ENCODE data around the gene SLC5A4.
A peak's percentile ranks its signal among the peaks of the same experiment; 100 is the strongest.
"Not testable (repeated sequence)": the region's sequence is repeated elsewhere in the genome, so short reads cannot be mapped to it uniquely, and the experiment has no call there.

SLC5A4 gene

DNA sequence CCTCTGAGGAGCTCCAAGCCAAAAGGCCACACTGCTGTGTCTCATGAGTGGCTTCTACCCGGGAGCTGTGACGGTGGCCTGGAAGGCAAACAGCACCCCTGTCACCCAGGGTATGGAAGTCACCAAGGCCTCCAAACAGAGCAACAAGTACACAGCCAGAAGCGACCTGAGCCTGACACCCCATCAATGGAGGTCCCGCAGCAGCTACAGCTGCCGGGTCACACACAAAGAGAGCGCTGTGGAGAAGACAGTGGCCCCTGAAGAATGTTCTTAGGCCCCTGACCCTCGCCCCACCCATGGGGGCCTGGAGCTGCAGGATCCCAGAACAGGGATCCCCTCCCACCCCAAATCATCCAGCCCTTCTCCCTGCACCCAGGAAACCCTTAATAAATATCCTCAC, 55.2 kb downstream of the SLC5A4 start:
- no peak for DNase-seq

DNA sequence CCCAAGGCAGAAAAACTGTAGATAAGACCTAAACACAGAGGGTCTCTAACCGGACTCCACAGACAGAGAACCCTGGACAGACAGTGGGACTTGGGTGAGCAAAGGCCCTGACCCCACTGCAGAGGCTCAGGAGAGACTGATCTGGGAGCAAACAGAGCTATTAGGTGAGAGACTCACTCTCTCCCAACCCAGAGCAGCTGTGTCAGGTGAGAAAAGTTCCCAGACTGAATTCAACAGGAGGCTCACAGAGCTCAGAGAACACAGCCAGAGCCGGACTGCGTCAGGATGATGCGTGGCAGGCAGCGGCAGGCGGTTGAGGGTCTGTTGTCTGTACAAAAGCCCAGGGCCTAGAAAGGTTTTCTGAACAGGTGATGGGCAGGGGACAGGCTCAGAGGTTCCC, 55.8 kb downstream of the SLC5A4 start:
- no peak for DNase-seq

DNA sequence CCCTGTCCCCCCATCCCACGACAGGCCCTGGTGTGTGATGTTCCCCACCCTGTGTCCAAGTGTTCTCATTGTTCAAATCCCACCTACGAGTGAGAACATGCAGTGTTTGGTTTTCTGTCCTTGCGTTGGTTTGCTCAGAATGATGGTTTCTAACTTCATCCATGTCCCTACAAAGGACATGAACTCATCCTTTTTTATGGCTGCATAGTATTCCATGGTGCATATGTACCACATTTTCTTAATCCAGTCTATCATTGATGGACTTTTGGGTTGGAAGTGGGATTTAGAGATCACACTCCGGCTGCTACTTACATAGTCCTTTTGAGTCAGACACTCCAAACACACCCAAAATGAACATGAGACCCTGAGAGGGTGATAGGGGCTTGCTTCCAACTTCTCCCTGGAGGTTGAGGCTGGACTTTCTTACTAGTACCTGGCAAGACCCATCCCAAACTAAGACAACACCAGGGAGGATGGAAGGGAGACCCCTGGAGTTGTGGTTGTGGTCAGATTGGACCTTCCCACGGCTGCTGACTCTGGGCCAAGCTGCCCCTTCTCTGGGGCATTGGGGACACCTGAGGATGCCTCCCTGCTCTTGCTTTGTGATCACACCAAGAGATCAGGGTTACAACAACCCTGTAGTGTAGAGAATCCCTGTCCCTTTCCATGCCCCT, 57.5 kb downstream of the SLC5A4 start:
- not testable (repeated sequence) for DNase-seq

GRCh38 chr22:32195900-32196299, 59.2 kb downstream of the SLC5A4 start:
- DNase-seq = not testable (repeated sequence)

- not testable (repeated sequence) for DNase-seq
Observed at GRCh38 chr22:32193346-32193745, 61.8 kb downstream of the SLC5A4 start.

DNA sequence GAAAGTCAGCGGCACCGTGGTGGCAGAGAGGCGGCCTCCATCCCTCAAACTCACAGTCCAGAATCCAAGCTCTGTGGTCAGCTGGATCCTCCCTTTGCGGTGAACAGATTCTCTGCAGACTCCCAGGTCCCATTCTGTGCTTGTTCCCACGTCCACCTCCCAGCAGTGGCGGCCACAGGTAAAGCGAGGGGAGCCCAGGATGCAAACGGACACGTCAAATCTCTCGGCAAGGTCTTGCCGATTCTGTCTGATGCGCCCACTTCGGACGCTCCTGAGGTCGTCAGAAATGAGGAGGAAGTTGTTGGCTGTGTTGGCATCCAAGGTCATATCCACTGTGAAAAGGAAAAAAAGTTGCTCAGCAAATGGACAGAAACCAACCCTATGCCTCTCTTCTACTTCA, 64.1 kb downstream of the SLC5A4 start:
- DNase-seq = not testable (repeated sequence)

DNA sequence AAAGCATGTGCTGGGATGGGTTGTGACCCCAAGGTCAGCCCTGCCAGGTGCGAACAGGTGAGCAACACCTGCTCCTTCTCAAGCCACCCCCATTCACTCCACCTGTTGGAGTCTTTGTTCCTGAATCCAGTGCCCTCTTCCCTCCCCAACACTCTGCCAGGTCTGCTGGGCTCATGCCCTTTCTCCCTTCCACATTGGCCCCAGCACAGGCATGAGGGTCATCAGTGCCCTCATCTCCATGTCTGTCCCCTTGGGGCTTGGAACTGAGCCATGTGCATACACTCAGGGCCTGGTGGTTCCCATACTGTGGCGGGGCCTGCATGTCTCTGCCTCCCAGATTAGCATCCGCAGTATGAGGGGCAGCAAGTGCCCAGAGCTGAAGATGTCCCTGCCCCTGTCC, 69.3 kb downstream of the SLC5A4 start:
- no peak for DNase-seq

DNA sequence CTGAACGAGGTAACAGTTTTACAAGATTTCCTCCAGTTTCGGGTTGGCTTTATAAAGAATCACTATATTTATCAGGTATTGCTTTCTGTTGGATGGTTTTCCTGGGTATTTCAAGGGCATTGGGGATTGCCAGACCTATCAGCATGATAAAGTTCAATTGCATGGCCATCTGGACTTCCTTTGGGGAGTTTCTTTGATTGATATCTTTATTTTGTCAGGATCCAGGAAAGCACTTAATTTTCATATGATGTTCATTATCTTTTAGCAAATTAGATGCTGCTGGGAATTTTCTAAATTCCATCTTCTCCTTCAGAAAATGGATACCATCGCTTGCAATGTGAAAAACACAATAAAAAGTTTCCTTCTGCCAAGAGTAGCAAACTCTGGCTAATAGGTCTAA, 71.5 kb downstream of the SLC5A4 start:
- DNase-seq = no peak

- no peak for DNase-seq
Observed at GRCh38 chr22:32181043-32181442, 74.1 kb downstream of the SLC5A4 start.

DNA sequence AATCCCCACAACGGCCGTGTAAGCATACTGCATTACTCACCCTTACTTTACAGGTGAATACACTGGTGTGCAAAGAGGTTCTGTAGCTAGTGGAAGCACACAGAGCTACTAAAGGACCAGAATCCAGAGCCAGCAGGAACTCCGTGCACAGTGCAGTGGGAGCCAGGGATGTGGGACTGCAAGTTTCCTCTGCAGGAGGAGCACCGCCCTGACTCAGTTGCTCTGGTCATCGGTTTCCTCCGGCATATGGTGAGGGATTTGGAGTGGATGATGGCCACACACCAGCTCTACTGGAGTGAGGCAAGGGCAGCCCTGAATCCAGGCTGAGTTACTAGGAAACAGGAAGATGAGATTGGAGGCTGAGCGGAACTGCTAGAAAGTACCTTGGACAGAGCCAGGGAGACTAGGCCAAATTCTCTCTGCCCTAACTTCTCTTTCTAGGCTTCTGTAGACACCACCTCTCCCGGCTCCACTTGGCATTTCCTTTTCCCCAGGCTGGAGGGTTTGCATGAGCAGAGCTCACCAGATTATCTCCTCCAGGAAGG, 77.9 kb downstream of the SLC5A4 start:
- DNase-seq = no peak

GRCh38 chr22:32175683-32176644, 79.2 kb downstream of the SLC5A4 start:
- peak in 1 of 2 donors; percentile 5 for DNase-seq

GRCh38 chr22:32175115-32175514, 80.0 kb downstream of the SLC5A4 start:
- no peak for DNase-seq
